ENCODE measurements around the gene GTF2H3. TPM values are rescaled to one million over a fixed set of nuclear protein-coding genes. Genes with fewer than 3 reads are reported as not detected.

The GTF2H3 gene
- total and polyA plus RNA-seq, 2 experiments from 2014 or later = 10.5 to 27.7 TPM

GRCh38 chr12:123696646-123697045, 63.0 kb downstream of the GTF2H3 start (continued):
- TF ChIP-seq ETS1 (IDR thresholded peaks at IDR 0.05) (no peak), POLR2AphosphoS5 (IDR thresholded peaks at IDR 0.05; ENCODE audit: low read depth) (no peak), ZNF331 (CRISPR knock-in tag; IDR thresholded peaks at IDR 0.05; ENCODE audit: low read depth) (no peak), ZNF114 (CRISPR knock-in tag; IDR thresholded peaks at IDR 0.05) (no peak)
- TF ChIP-seq, protein P1, sequence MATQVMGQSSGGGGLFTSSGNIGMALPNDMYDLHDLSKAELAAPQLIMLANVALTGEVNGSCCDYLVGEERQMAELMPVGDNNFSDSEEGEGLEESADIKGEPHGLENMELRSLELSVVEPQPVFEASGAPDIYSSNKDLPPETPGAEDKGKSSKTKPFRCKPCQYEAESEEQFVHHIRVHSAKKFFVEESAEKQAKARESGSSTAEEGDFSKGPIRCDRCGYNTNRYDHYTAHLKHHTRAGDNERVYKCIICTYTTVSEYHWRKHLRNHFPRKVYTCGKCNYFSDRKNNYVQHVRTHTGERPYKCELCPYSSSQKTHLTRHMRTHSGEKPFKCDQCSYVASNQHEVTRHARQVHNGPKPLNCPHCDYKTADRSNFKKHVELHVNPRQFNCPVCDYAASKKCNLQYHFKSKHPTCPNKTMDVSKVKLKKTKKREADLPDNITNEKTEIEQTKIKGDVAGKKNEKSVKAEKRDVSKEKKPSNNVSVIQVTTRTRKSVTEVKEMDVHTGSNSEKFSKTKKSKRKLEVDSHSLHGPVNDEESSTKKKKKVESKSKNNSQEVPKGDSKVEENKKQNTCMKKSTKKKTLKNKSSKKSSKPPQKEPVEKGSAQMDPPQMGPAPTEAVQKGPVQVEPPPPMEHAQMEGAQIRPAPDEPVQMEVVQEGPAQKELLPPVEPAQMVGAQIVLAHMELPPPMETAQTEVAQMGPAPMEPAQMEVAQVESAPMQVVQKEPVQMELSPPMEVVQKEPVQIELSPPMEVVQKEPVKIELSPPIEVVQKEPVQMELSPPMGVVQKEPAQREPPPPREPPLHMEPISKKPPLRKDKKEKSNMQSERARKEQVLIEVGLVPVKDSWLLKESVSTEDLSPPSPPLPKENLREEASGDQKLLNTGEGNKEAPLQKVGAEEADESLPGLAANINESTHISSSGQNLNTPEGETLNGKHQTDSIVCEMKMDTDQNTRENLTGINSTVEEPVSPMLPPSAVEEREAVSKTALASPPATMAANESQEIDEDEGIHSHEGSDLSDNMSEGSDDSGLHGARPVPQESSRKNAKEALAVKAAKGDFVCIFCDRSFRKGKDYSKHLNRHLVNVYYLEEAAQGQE (IDR thresholded peaks at IDR 0.05; ENCODE audit: unreplicated experiment) = no peak

- Mint-ChIP-seq H3K36me3 (ENCODE audit: low read depth) (peaks cover 13% of the 10 kb centered on the region), H3K4me1 (no peaks in the 10 kb centered on the region; the same call in 2 of the 3 replicates), H3K27me3 (ENCODE audit: insufficient read depth, low read depth, poor library complexity) (peaks cover 2% of the 10 kb centered on the region), H3K27ac (no peak overlapping the region), H3K4me3 (no peak overlapping the region), H3K9me3 (no peaks in the 10 kb centered on the region)
- H4K20me1 ChIP-seq (replicated peaks; ENCODE audit: insufficient read depth) = no peaks in the 10 kb centered on the region
- no peak overlapping the region for H3K4me2 ChIP-seq
- no peaks in the 10 kb centered on the region for H3K79me2 ChIP-seq (replicated peaks; ENCODE audit: insufficient read depth)
- H2AFZ ChIP-seq = no peak overlapping the region
- H3F3A ChIP-seq (replicated peaks; ENCODE audit: low read depth) = no peaks in the 10 kb centered on the region
- no peaks in the 10 kb centered on the region for H3K4me1 ChIP-seq (ENCODE audit: insufficient read depth)
- no peaks in the 10 kb centered on the region for H3K36me3 ChIP-seq (ENCODE audit: insufficient read depth)
- H3K27ac ChIP-seq (ENCODE audit: low read depth) = no peak overlapping the region
- ATAC-seq (peak; percentile 50; the same call in 2 of the 3 replicates), DNase-seq (ENCODE audit: low spot score) (peak; percentile 11)
- no peak overlapping the region for H3K4me3 ChIP-seq
- no peaks in the 10 kb centered on the region for H3K27me3 ChIP-seq (ENCODE audit: insufficient read depth)
- no peaks in the 10 kb centered on the region for H3K9me2 ChIP-seq (ENCODE audit: insufficient read depth)
- no peak for TF ChIP-seq ZNF331 (CRISPR knock-in tag; IDR thresholded peaks at IDR 0.05; ENCODE audit: low read depth)
- no peak for TF ChIP-seq CREB1 (CRISPR knock-in tag; IDR thresholded peaks at IDR 0.05; ENCODE audit: low read depth)
- TF ChIP-seq, protein P1 (IDR thresholded peaks at IDR 0.05; ENCODE audit: unreplicated experiment) = no peak
- no peak for TF ChIP-seq ETS1 (IDR thresholded peaks at IDR 0.05)
- TF ChIP-seq POLR2AphosphoS5 (IDR thresholded peaks at IDR 0.05; ENCODE audit: low read depth) = no peak
- TF ChIP-seq JUNB (IDR thresholded peaks at IDR 0.05; ENCODE audit: unreplicated experiment) = no peak
- no peak for TF ChIP-seq EZH2 (IDR thresholded peaks at IDR 0.05; ENCODE audit: low read depth, unreplicated experiment)
- no peak for TF ChIP-seq EZH2phosphoT487 (IDR thresholded peaks at IDR 0.05; ENCODE audit: unreplicated experiment)
Observed at GRCh38 chr12:123705935-123706334, 72.3 kb downstream of the GTF2H3 start.

Data from GM23338 (cell line).